ENCODE data around the gene MTPN. TPM values are rescaled to one million over a fixed set of nuclear protein-coding genes. Genes with fewer than 3 reads are reported as not detected.

The MTPN gene
- total and polyA plus RNA-seq, 5 donors from 2014 or later, result 75.3 to 121 (median 104) TPM

DNA sequence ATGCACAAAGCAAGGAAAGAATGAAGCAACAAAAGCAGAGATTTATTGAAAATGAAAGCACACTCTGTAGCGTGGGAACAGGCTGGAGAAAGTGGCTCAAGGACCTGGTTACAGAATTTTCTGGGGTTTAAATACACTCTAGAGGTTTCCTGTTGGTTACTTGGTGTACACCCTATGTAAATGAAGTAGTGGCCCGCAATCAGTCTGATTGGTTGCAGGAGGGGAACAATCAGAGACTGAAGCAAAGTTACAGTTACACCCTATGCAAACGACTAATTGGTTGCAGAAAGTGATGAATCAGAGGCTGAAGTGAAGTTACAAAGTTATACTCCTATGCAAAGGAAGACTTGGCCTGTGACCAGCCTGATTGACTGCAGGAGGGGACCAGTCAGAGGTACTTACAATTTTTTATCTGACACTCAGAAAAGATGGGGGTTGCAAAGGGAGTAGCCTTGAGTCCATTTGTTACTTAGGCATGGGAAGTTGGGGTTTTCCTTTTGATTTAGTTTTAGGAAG is 3.6 kb upstream of the MTPN start:
- Histone ChIP-seq H3K4me3 (ENCODE audit: low read depth, low read length) (peak overlapping the region; percentile 89), H3K36me3 (ENCODE audit: control insufficient read depth, insufficient read depth, low read length) (no peaks in the 10 kb centered on the region), H3K9me3 (ENCODE audit: control insufficient read depth in 2 of 2, low read length in 2 of 2) (no peaks in the 10 kb centered on the region), H3K4me1 (ENCODE audit: control insufficient read depth, insufficient read depth, low read length, poor library complexity, severe bottlenecking) (peaks cover 47% of the 10 kb centered on the region), H3K27me3 (ENCODE audit: control insufficient read depth, insufficient read depth, low read length) (no peaks in the 10 kb centered on the region), H3K27ac (ENCODE audit: insufficient read depth, low read length, poor library complexity, severe bottlenecking) (peak overlapping the region; percentile 81)
- Mint-ChIP-seq H3K36me3 (no peaks in the 10 kb centered on the region), H3K27me3 (no peaks in the 10 kb centered on the region), H3K9me3 (no peaks in the 10 kb centered on the region), H3K4me1 (peaks cover 34 to 64% (median 48%) of the 10 kb centered on the region in 4 donors), H3K27ac (peak overlapping the region; percentile 78 to 93 (median 90)), H3K4me3 (peak overlapping the region; percentile 64 to 87 (median 78))
- peak; percentile 59 to 92 (median 82) for DNase-seq
- ATAC-seq (ENCODE audit: low read depth in 2 of 2), result peak; percentile 76 to 78

DNA sequence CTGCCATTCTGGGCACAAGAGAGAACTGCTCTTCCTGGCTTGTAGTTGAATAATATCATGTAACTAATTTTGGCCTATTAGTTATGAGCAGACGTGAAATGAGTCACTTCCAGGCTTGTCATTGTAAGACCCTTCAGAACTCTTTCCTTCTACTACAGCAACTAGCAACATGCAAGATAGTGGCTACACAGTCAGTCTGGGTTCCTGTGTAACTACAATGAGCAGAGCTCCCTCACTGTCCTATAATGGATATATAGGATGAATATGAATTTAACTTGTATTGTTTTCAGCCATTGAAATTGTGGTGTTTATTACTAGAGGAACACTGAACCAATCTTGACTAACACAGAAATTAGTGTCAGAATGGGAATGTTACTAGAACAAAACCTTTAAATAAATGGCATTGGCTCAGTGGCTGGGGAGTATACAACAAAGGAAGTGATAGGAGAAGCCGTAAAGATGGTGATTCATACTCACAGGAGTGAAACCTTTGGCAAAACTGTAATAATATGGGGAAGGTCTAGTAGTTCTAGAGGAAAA is 2.9 kb upstream of the MTPN start:
- H3K36me3 ChIP-seq (ENCODE audit: control insufficient read depth, insufficient read depth, low read length), result no peaks in the 10 kb centered on the region
- no peaks in the 10 kb centered on the region for H3K9me3 ChIP-seq (ENCODE audit: control insufficient read depth in 2 of 2, low read length in 2 of 2)
- no peak for ATAC-seq (ENCODE audit: low read depth in 2 of 2)
- no peaks in the 10 kb centered on the region for H3K27me3 ChIP-seq (ENCODE audit: control insufficient read depth, insufficient read depth, low read length)
- no peaks in the 10 kb centered on the region for H3K27me3 Mint-ChIP-seq
- peak overlapping the region; percentile 78 to 90 (median 88) for H3K27ac Mint-ChIP-seq
- no peaks in the 10 kb centered on the region for H3K9me3 Mint-ChIP-seq
- H3K4me3 Mint-ChIP-seq, result peak overlapping the region; percentile 64 to 87 (median 78)
- peaks cover 3% of the 10 kb centered on the region for H3K36me3 Mint-ChIP-seq
- H3K4me1 ChIP-seq (ENCODE audit: control insufficient read depth, insufficient read depth, low read length, poor library complexity, severe bottlenecking), result peaks cover 54% of the 10 kb centered on the region
- peak in 1 of 3 donors; percentile 11 for DNase-seq
- peaks cover 34 to 71% (median 51%) of the 10 kb centered on the region in 4 donors for H3K4me1 Mint-ChIP-seq
- H3K27ac ChIP-seq (ENCODE audit: insufficient read depth, low read length, poor library complexity, severe bottlenecking), result peak overlapping the region; percentile 81
- H3K4me3 ChIP-seq (ENCODE audit: low read depth, low read length), result peak overlapping the region; percentile 89

DNA sequence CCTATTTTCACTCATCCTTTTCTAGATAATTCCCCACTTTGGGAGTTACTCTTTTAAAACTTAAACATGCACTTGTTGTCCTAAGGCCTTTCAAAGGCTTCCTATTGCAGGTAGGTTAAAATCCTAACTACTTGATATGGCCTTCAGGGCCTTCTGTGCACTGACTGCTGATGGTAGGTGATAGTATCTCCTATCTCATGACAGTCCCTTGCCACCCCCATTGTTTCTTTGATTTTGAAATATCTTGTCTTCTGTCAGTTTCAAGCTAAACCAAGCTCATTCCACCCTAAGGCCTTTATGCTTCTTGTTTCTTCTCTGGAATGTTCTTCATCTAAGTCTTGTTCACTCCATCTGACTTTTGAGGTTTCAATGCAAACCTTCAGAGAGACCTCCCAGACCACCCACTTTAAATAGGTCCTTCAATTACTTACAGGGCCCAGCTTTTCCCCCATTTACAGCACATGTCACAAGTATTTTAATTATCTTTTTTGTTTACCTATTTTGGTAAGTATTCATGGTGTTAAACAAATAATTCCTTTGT is 2.4 kb upstream of the MTPN start:
- Histone ChIP-seq H3K27me3 (ENCODE audit: control insufficient read depth, insufficient read depth, low read length) (no peaks in the 10 kb centered on the region), H3K4me1 (ENCODE audit: control insufficient read depth, insufficient read depth, low read length, poor library complexity, severe bottlenecking) (peaks cover 59% of the 10 kb centered on the region), H3K4me3 (ENCODE audit: low read depth, low read length) (peak overlapping the region; percentile 89), H3K9me3 (ENCODE audit: control insufficient read depth in 2 of 2, low read length in 2 of 2) (no peaks in the 10 kb centered on the region), H3K36me3 (ENCODE audit: control insufficient read depth, insufficient read depth, low read length) (no peaks in the 10 kb centered on the region), H3K27ac (ENCODE audit: insufficient read depth, low read length, poor library complexity, severe bottlenecking) (no peak overlapping the region)
- peaks cover 3% of the 10 kb centered on the region for H3K36me3 Mint-ChIP-seq
- H3K4me3 Mint-ChIP-seq, result peak overlapping the region in 3 of 4 donors; percentile 53 to 74 (median 64)
- H3K27ac Mint-ChIP-seq, result peak overlapping the region; percentile 21 to 78 (median 76)
- ATAC-seq (ENCODE audit: low read depth in 2 of 2), result no peak
- H3K27me3 Mint-ChIP-seq, result no peaks in the 10 kb centered on the region
- peaks cover 36 to 76% (median 56%) of the 10 kb centered on the region in 4 donors for H3K4me1 Mint-ChIP-seq
- H3K9me3 Mint-ChIP-seq, result no peaks in the 10 kb centered on the region
- DNase-seq, result no peak

DNA sequence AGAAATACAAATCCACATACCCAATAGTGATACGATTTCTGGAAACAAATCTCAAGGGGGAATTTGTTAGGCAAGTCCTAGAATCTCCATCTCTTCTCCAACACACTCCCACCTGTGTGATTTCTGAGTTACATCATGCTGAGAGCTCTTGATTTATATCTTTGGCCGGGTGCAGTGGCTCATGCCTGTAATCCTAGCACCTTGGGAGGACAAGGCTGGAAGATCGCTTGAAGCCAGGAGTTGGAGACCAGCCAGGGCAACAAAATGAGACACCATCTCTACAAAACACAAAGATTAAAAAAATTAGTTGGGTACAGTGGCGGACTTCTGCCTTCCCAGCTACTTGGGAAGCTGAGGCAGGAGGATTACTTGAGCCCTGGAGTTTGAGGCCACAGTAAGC is 1.5 kb upstream of the MTPN start:
- no peaks in the 10 kb centered on the region for H3K27me3 Mint-ChIP-seq
- peaks cover 3% of the 10 kb centered on the region for H3K36me3 Mint-ChIP-seq
- Histone ChIP-seq H3K4me1 (ENCODE audit: control insufficient read depth, insufficient read depth, low read length, poor library complexity, severe bottlenecking) (peaks cover 68% of the 10 kb centered on the region), H3K27me3 (ENCODE audit: control insufficient read depth, insufficient read depth, low read length) (no peaks in the 10 kb centered on the region), H3K4me3 (ENCODE audit: low read depth, low read length) (no peak overlapping the region), H3K9me3 (ENCODE audit: control insufficient read depth in 2 of 2, low read length in 2 of 2) (no peaks in the 10 kb centered on the region), H3K27ac (ENCODE audit: insufficient read depth, low read length, poor library complexity, severe bottlenecking) (no peak overlapping the region), H3K36me3 (ENCODE audit: control insufficient read depth, insufficient read depth, low read length) (peaks cover 4% of the 10 kb centered on the region)
- peak overlapping the region in 2 of 4 donors; percentile 10 to 16 for H3K4me3 Mint-ChIP-seq
- peaks cover 38 to 85% (median 61%) of the 10 kb centered on the region in 4 donors for H3K4me1 Mint-ChIP-seq
- ATAC-seq (ENCODE audit: low read depth in 2 of 2) (no peak), DNase-seq (no peak)
- H3K9me3 Mint-ChIP-seq, result no peaks in the 10 kb centered on the region
- H3K27ac Mint-ChIP-seq, result peak overlapping the region in 1 of 3 donors; percentile 21

DNA sequence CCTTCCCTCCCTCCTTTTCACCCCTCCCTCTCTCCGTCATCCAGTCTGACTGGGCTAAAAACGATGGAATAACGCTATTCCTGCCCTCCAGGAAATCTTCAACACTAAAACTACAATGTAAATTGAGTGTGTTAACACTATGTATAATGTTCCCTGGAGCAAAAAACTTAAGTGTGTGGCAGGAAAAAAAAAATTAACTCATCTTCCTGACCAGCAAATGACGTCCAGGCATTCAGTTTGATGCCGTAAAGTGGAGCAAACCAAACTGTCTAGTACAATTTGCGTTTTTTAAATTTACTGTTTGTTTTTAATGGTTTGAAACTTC is 545 bp upstream of the MTPN start:
- Mint-ChIP-seq H3K4me3 (peak overlapping the region; percentile 86 to 98 (median 97)), H3K9me3 (no peaks in the 10 kb centered on the region), H3K4me1 (peaks cover 37 to 90% (median 63%) of the 10 kb centered on the region in 4 donors), H3K36me3 (peaks cover 5% of the 10 kb centered on the region), H3K27me3 (no peaks in the 10 kb centered on the region), H3K27ac (peak overlapping the region; percentile 89 to 98 (median 95))
- peaks cover 7% of the 10 kb centered on the region for H3K36me3 ChIP-seq (ENCODE audit: control insufficient read depth, insufficient read depth, low read length)
- peak overlapping the region; percentile 91 for H3K27ac ChIP-seq (ENCODE audit: insufficient read depth, low read length, poor library complexity, severe bottlenecking)
- peaks cover 70% of the 10 kb centered on the region for H3K4me1 ChIP-seq (ENCODE audit: control insufficient read depth, insufficient read depth, low read length, poor library complexity, severe bottlenecking)
- H3K9me3 ChIP-seq (ENCODE audit: control insufficient read depth in 2 of 2, low read length in 2 of 2), result no peaks in the 10 kb centered on the region
- no peaks in the 10 kb centered on the region for H3K27me3 ChIP-seq (ENCODE audit: control insufficient read depth, insufficient read depth, low read length)
- DNase-seq (no peak), ATAC-seq (ENCODE audit: low read depth in 2 of 2) (no peak)
- H3K4me3 ChIP-seq (ENCODE audit: low read depth, low read length), result peak overlapping the region; percentile 92

DNA sequence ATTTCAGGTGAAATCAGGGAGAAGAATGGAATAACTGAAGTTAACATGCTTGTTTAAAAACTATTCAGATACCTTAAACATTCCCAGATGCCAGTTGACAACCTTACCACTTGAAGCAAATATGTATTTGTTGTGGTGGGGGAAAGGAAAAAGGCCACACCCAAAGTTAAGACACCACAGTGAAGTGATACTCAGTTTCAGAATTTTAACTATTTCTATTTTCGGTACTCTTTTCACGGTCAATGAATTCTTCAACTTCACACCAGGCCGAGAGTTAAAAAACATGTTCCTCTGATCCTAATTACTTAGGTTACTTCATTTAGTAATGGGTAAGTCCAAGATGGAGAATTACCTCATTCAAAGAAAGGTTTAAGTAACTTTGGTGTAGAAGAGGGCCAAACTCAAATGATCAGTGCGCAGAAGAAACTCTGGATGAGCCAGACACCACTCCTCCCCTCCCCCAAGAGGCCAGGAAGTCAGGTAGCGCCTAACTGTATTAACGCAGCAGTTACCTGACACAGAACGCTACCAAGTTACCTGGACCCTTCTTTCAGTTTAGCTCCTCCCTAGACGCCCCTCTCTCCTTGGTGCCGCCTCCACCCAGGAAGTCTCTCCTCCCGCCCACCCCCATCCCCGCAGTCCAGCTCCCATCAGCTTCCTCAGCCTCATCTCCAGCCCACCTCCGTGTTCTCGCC is 700 bp downstream of the MTPN start:
- H3K36me3 Mint-ChIP-seq, result peaks cover 9% of the 10 kb centered on the region
- no peaks in the 10 kb centered on the region for H3K9me3 ChIP-seq (ENCODE audit: control insufficient read depth in 2 of 2, low read length in 2 of 2)

DNA sequence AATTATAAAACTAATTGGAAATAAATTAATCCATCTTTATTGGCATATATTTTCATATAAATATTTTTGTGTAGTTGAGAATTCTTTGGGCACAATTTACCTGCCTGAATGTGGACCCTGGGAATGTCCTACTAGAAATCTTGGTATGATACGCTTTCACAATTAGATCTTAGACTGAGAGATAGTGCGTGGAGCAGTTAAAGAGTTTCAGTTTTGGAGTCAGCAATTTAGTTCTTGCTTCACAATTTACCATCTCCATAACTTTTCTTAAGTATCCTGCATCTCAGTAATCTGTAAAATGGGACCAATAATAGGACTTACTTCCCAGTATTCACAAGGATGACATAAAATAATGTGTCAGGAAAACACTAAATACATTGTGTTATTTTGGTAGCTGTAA is 2.0 kb downstream of the MTPN start:
- Mint-ChIP-seq H3K36me3 (peaks cover 9% of the 10 kb centered on the region), H3K27me3 (no peaks in the 10 kb centered on the region), H3K4me1 (peaks cover 27 to 86% (median 56%) of the 10 kb centered on the region in 4 donors), H3K9me3 (no peaks in the 10 kb centered on the region), H3K4me3 (peak overlapping the region; percentile 86 to 98 (median 97)), H3K27ac (peak overlapping the region in 1 of 3 donors; percentile 56)
- H3K4me3 ChIP-seq (ENCODE audit: low read depth, low read length), result peak overlapping the region; percentile 92
- ATAC-seq (ENCODE audit: low read depth in 2 of 2) (no peak), DNase-seq (no peak)
- H3K27ac ChIP-seq (ENCODE audit: insufficient read depth, low read length, poor library complexity, severe bottlenecking), result no peak overlapping the region
- no peaks in the 10 kb centered on the region for H3K9me3 ChIP-seq (ENCODE audit: control insufficient read depth in 2 of 2, low read length in 2 of 2)
- no peaks in the 10 kb centered on the region for H3K27me3 ChIP-seq (ENCODE audit: control insufficient read depth, insufficient read depth, low read length)
- H3K36me3 ChIP-seq (ENCODE audit: control insufficient read depth, insufficient read depth, low read length), result peaks cover 17% of the 10 kb centered on the region
- H3K4me1 ChIP-seq (ENCODE audit: control insufficient read depth, insufficient read depth, low read length, poor library complexity, severe bottlenecking), result peaks cover 56% of the 10 kb centered on the region

More for the DNA sequence above, 700 bp downstream of the MTPN start:
- DNase-seq (peak; percentile 42 to 55 (median 43)), ATAC-seq (ENCODE audit: low read depth in 2 of 2) (no peak)
- H3K4me3 Mint-ChIP-seq, result peak overlapping the region; percentile 86 to 98 (median 97)
- H3K36me3 ChIP-seq (ENCODE audit: control insufficient read depth, insufficient read depth, low read length), result peaks cover 8% of the 10 kb centered on the region
- peak overlapping the region; percentile 92 for H3K4me3 ChIP-seq (ENCODE audit: low read depth, low read length)
- H3K27ac ChIP-seq (ENCODE audit: insufficient read depth, low read length, poor library complexity, severe bottlenecking), result peak overlapping the region; percentile 91
- H3K4me1 ChIP-seq (ENCODE audit: control insufficient read depth, insufficient read depth, low read length, poor library complexity, severe bottlenecking), result peaks cover 59% of the 10 kb centered on the region
- H3K27ac Mint-ChIP-seq, result peak overlapping the region; percentile 78 to 98 (median 89)
- H3K4me1 Mint-ChIP-seq, result peaks cover 29 to 90% (median 62%) of the 10 kb centered on the region in 4 donors
- H3K9me3 Mint-ChIP-seq, result no peaks in the 10 kb centered on the region
- no peaks in the 10 kb centered on the region for H3K27me3 ChIP-seq (ENCODE audit: control insufficient read depth, insufficient read depth, low read length)
- H3K27me3 Mint-ChIP-seq, result no peaks in the 10 kb centered on the region

Data from CD4-positive, CD25-positive, alpha-beta regulatory T cell (primary cell).